Nephron (organoid): Measurements from ENCODE around the gene GNB1L.
A peak's percentile ranks its signal among the peaks of the same experiment; 100 is the strongest.

Experiments used
- H3K27ac Mint-ChIP-seq, 3 experiments: 2 replicates each; pipeline ENCODE4 v1.8.0; 2020; ENCODE audit warnings: mixed read lengths in 3 of 3, mild to moderate bottlenecking in 2 of 3, moderate library complexity in 1 of 3
- H3K27me3 Mint-ChIP-seq: 2 replicates; pipeline ENCODE4 v1.8.0; 2021; ENCODE audit warnings: low read depth, mild to moderate bottlenecking, moderate library complexity, mixed read lengths
- H3K36me3 Mint-ChIP-seq: 2 replicates; pipeline ENCODE4 v1.8.0; 2020; ENCODE audit warnings: low read depth, mixed read lengths
- H3K4me1 Mint-ChIP-seq: 2 replicates; pipeline ENCODE4 v1.8.0; 2020; ENCODE audit warnings: mixed read lengths
- H3K4me3 Mint-ChIP-seq, 3 experiments: 2 replicates each; pipeline ENCODE4 v1.8.0; 2020; ENCODE audit warnings: mild to moderate bottlenecking in 3 of 3, mixed read lengths in 3 of 3, moderate library complexity in 2 of 3
- H3K9me3 Mint-ChIP-seq: 2 replicates; pipeline ENCODE4 v1.8.0; 2020; ENCODE audit warnings: mixed read lengths
- CTCF ChIP-seq, 3 experiments: fragments of 200-600 bp; sonication (generic); IDR thresholded peaks; one replicate each; pipeline ENCODE4 v1.5.0; 2021; ENCODE audit warnings: antibody characterized with exemption in 3 of 3; ENCODE audit not compliant: unreplicated experiment in 3 of 3

The GNB1L gene

DNA sequence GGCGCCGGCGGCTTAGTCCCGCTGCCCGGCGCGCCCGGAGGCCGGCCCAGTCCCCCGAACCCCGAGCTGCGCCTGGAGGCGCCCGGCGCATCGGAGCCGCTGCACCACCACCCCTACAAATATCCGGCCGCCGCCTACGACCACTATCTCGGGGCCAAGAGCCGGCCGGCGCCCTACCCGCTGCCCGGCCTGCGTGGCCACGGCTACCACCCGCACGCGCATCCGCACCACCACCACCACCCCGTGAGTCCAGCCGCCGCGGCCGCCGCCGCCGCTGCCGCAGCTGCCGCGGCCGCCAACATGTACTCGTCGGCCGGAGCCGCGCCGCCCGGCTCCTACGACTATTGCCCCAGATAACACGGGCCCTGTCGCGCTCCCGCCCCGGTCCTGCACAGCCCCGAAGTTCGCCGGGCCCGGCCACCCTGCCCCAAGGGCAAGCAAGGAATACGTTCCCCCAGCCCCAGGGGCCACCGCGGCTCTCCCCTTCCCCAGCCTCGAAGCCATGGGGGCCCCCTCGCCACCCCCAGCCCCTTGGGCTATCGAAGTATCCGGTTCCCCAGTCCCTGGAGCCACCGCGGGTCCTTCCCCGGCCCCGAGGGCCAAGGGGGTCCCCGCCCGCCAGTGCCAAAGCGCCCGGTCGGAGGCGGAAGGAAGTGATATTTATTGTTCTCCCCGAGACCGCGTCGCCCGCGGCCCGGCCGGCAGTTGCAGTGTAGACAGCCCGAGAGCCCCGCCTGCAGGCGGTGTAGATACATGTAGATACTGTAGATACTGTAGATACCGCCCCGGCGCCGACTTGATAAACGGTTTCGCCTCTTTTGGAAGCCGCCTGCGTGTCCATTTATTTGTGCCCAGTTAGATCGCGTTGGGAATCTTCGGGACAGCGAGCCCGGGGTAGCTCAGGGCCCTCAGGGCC lies 87.9 kb downstream of the GNB1L start:
- Mint-ChIP-seq H3K27me3 (peaks cover 95% of the 10 kb centered on the region), H3K9me3 (no peaks in the 10 kb centered on the region), H3K27ac (no peak overlapping the region), H3K4me3 (no peak overlapping the region), H3K36me3 (no peaks in the 10 kb centered on the region), H3K4me1 (peaks cover 16% of the 10 kb centered on the region)
- peak in 2 of 3 experiments; percentile 12 to 35 for TF ChIP-seq CTCF (IDR thresholded peaks at IDR 0.05; ENCODE audit: unreplicated experiment in 3 of 3)

- TF ChIP-seq CTCF (IDR thresholded peaks at IDR 0.05; ENCODE audit: unreplicated experiment in 3 of 3): no peak
- Mint-ChIP-seq H3K4me3 (no peak overlapping the region), H3K36me3 (no peaks in the 10 kb centered on the region), H3K27me3 (peaks cover 94% of the 10 kb centered on the region), H3K9me3 (no peaks in the 10 kb centered on the region), H3K27ac (no peak overlapping the region), H3K4me1 (peaks cover 20% of the 10 kb centered on the region)
Measured at GRCh38 chr22:19766240-19766510, 88.5 kb downstream of the GNB1L start.

DNA sequence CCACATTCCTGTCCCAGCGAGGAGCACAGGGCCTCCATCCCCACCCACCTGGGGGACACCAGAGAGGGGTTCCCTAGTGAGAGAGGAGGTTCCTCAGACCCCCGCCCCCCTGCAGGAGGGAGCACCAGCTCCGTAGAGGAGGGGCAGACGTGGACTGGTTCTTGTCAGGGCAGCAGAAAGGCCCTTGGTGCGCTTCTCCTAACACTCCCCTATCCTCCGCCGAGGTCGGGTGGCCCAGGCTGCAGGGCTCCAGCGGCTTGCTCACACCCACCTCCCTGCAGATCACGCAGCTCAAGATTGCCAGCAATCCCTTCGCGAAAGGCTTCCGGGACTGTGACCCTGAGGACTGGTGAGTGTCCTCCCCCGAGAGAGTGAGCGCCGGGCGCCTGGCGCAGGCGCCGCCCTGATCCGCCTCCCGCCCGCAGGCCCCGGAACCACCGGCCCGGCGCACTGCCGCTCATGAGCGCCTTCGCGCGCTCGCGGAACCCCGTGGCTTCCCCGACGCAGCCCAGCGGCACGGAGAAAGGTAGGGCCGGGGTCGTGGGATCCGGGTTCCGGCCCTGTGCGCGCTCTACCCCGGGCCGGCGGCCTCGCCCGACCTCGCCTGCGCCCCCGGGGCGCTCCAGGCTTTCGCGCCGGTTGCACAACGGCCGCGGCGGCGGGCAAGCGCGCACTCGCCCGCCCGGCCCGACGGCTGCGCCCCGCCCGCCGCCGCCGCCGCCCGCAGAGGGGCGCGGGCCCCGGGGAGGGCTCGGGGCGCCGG lies 89.0 kb downstream of the GNB1L start:
- H3K36me3 Mint-ChIP-seq: no peaks in the 10 kb centered on the region
- peak overlapping the region in 2 of 3 experiments; percentile 36 to 54 for H3K4me3 Mint-ChIP-seq
- H3K27me3 Mint-ChIP-seq: peaks cover 88% of the 10 kb centered on the region
- H3K9me3 Mint-ChIP-seq: no peaks in the 10 kb centered on the region
- H3K4me1 Mint-ChIP-seq: peaks cover 20% of the 10 kb centered on the region
- TF ChIP-seq CTCF (IDR thresholded peaks at IDR 0.05; ENCODE audit: unreplicated experiment in 3 of 3): no peak
- no peak overlapping the region for H3K27ac Mint-ChIP-seq

DNA sequence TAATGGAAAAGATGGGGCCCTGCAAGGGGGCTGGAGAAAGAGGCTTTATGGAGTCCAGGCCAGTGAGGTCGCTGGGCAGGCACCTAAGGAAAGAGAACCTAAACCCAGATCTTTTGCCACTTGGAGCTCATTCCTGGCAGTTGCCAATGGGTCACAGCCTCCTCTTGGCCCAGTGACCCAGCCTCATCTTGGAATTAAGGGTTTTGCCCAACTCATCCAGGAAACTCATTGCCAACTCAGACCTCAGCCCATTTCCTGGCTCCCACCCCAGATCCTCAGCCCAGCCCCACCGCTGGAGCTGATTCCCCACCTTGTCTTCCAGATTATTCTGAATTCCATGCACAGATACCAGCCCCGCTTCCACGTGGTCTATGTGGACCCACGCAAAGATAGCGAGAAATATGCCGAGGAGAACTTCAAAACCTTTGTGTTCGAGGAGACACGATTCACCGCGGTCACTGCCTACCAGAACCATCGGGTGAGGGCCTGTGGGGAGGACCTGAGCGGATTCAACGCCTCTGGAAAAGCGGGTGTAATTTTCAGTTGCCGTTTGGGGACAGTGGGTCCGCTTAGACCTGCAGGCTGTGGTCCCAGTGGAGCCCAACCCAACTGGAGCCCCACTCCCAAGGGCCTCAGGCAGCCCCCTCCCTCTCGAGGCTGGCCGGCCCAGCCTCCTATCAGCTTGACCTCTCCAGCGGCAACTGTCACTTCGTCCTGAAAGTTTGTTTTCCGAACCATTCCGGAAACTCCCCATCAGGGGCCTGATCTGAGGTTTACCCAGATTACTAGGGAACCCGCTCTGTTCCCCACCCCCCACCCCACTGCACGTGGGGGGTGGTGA lies 89.8 kb downstream of the GNB1L start:
- Mint-ChIP-seq H3K27ac (no peak overlapping the region), H3K9me3 (no peaks in the 10 kb centered on the region), H3K27me3 (peaks cover 87% of the 10 kb centered on the region), H3K4me3 (peak overlapping the region; percentile 33 to 52 (median 45)), H3K36me3 (no peaks in the 10 kb centered on the region), H3K4me1 (peaks cover 27% of the 10 kb centered on the region)
- no peak for TF ChIP-seq CTCF (IDR thresholded peaks at IDR 0.05; ENCODE audit: unreplicated experiment in 3 of 3)

GRCh38 chr22:19764299-19764593 lies 90.4 kb downstream of the GNB1L start:
- Mint-ChIP-seq H3K27me3 (peaks cover 87% of the 10 kb centered on the region), H3K36me3 (no peaks in the 10 kb centered on the region), H3K4me3 (no peak overlapping the region), H3K4me1 (peaks cover 29% of the 10 kb centered on the region), H3K9me3 (no peaks in the 10 kb centered on the region), H3K27ac (no peak overlapping the region)
- no peak for TF ChIP-seq CTCF (IDR thresholded peaks at IDR 0.05; ENCODE audit: unreplicated experiment in 3 of 3)
